H1 (cell line): ENCODE results near the gene P2RX2. TPM values are rescaled to one million over a fixed set of nuclear protein-coding genes. Genes with fewer than 3 reads are reported as not detected.

Experiments used
- EZH2 ChIP-seq: fragments of 200-600 bp; sonication (generic); IDR thresholded peaks from 2 replicates; pipeline ENCODE4 v1.7.1; 2012; ENCODE audit warnings: low read depth, mild to moderate bottlenecking, moderate library complexity, low read length, inconsistent platforms; ENCODE audit not compliant: severe bottlenecking
- SP2 ChIP-seq: IDR thresholded peaks from 2 replicates; pipeline ENCODE4 v1.6.1; 2012; ENCODE audit warnings: mild to moderate bottlenecking, low read length, inconsistent platforms
- polyA plus RNA-seq, 7 experiments: library from polyadenylated mRNA; depleted of rRNA in 3 of 7; stranded (reverse) in 5 of 7; unstranded in 2 of 7; fragments of >200 nt in 5 of 7; fragments of 200-250 nt in 2 of 7; gene quantifications; 1 replicate in 5 of 7; 2 replicates in 1 of 7; 4 replicates in 1 of 7; pipeline versions ENCODE4 v1.2.1 to v1.2.3, GENCODE V29; 2011 to 2013; ENCODE audit warnings: missing spikeins in 2 of 7, mixed read lengths in 2 of 7
- total RNA-seq: library from RNA; stranded (reverse); fragmentation: NEBNext Ultra II Directional; extraction: Animal tissue kit (Norgen Biotek cat#: 25700); gene quantifications from 2 replicates; pipeline ENCODE4 v1.2.1, GENCODE V29; 2021

P2RX2 gene
- total and polyA plus RNA-seq, 2 of the 8 experiments (the other 6 are each of a cell fraction or from before 2014, with no cell fraction given), result 0.84 to 2.2 TPM

- no peak for TF ChIP-seq EZH2
- TF ChIP-seq SP2, result no peak
These were observed 47.9 kb upstream of the P2RX2 start (continued) for GRCh38 chr12:132570635-132571034.
